Measurements from ENCODE around the gene SNU13.

GRCh38 chr22:41654322-41654721, 34.3 kb downstream of the SNU13 start:
- no peak for TF ChIP-seq EZH2 (IDR thresholded peaks at IDR 0.05; ENCODE audit: insufficient read depth, poor library complexity, severe bottlenecking)
- no peak for TF ChIP-seq EZH2phosphoT487 (IDR thresholded peaks at IDR 0.05; ENCODE audit: insufficient read depth, low read depth)
